Left ventricle myocardium superior (tissue), 1 donor: ENCODE data around the gene OR51B4. TPM values are rescaled to one million over a fixed set of nuclear protein-coding genes. Genes with fewer than 3 reads are reported as not detected.
"Not testable (repeated sequence)": the region's sequence is repeated elsewhere in the genome, so short reads cannot be mapped to it uniquely, and the experiment has no call there.

ENCODE experiments used
- ATAC-seq: fragments of 200-7000 bp; cut with Tn5 transposase; one replicate; pipeline ENCODE4 v1.9.1; 2020; ENCODE audit warnings: mild to moderate bottlenecking, moderate library complexity
- DNase-seq: peaks from one replicate; pipeline ENCODE4 v3.0.0-alpha.2; 2020
- intact Hi-C: fragments of 100-400 bp; cut with micrococcal nuclease; formaldehyde crosslinking; loops from one replicate; pipeline ENCODE4 v1.11.0; 2022
- total RNA-seq: library from RNA; stranded (reverse); fragmentation: NEBNext Ultra II Directional; extraction: Animal tissue kit (Norgen Biotek cat#: 25700); gene quantifications from one replicate; pipeline ENCODE4 v1.2.1, GENCODE V29; 2021
- donor health status: DM: no; HTN: yes; CAD: no; lungs with severe emphysema.

The OR51B4 gene
- total RNA-seq, 1 donor from 2014 or later = not detected

DNA sequence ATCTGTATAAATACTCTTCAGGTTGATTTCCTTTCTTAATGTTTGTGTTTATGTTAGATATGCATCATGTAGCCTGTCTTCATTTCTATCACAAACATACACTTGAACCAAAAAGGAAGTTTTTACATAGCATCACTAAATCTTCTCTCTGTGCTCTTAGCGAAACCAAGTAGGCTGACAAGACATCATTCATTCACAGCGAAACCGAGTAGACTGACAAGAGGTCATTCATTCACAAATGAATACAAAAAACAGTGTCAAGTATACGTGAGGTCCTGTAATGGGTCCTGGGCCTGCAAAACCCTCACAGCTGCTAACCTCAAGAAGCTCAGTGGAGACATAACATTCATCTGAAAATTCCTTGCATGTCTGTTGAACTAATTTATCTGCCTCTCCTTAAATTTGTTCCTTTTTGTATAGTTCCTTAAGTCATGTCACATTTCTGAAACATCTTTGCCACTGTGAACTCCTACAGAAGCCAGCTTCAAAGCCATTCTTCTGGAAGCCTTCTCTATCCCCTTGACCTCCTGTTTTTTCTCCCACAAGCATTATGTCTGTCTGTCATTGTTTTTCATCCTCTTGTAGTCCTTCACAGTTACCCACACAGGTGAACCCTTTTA lies 22.2 kb downstream of the OR51B4 start:
- ATAC-seq = no peak
- intact Hi-C loops = no loop called here
- no peak for DNase-seq

DNA sequence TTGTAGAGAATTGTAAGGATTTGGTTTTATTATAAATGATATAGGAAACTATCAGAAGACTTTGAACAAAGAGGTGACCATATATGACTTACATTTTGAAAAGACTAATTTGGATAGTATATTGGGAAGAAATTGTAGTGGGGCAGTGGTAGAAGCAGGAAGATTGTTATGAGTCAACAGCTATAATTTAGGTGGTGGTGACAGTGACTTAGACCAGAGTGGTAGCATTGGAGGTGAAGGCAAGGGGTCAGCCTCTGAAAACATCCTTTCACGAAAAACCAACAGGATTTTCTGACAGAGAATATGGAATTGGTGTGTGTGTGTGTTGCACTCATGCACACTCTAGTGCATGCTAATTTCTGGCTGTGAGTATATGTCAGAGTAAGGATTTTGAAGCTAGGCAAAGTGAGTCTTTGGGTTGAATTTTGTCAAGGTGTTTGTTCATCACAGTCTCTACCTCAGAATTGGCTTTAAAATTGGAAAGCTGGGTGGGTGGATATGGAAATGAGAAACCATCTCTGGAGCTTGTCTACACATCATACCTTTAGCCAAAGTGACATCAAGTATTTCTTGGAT lies 23.9 kb downstream of the OR51B4 start:
- no peak for ATAC-seq
- DNase-seq = no peak
- intact Hi-C loops = no loop called here

DNA sequence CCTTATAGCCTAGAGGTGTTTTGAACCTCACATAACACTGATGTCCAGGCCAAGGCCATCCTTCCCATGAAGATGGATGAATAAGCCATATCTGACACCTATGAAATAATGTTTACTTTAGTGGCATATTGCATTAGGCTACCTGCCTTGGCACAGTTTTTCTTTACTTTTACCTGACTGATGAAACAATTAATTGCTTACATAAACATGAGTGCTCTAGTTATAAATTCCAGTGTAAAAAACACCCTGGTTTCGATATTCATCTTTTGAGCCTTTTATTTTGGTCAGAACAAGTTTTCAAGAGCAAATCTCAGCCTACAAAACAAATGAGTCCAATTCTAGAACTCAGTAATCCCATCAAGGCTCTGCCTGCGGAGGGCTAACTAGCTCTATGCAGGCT lies 25.0 kb downstream of the OR51B4 start:
- intact Hi-C loops = no loop called here
- ATAC-seq (no peak), DNase-seq (no peak)

DNA sequence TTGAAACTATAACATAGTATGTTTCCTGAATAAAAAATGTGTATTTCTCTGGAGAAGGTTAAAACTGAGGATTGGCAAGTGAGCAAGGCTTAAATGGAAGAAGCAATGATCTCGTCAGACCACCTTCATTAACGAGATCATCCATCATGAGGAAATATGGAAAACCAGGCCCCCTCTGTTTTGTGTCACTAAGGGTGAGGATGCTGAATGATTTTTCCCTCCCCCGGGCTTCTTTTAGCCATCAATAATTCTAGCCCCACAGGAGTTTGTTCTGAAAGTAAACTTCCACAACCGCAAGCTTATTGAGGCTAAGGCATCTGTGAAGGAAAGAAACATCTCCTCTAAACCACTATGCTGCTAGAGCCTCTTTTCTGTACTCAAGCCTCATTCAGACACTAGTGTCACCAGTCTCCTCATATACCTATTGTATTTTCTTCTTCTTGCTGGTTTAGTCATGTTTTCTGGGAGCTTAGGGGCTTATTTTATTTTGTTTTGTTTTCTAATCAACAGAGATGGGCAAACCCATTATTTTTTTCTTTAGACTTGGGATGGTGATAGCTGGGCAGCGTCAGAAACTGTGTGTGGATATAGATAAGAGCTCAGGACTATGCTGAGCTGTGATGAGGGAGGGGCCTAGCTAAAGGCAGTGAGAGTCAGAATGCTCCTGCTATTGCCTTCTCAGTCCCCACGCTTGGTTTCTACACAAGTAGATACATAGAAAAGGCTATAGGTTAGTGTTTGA lies 26.2 kb downstream of the OR51B4 start:
- no peak for ATAC-seq
- intact Hi-C loops = loop anchor here (2.0 kb wide), 1 partner anchor 31 kb away; no protein-coding TSS in a partner anchor
- DNase-seq = no peak

DNA sequence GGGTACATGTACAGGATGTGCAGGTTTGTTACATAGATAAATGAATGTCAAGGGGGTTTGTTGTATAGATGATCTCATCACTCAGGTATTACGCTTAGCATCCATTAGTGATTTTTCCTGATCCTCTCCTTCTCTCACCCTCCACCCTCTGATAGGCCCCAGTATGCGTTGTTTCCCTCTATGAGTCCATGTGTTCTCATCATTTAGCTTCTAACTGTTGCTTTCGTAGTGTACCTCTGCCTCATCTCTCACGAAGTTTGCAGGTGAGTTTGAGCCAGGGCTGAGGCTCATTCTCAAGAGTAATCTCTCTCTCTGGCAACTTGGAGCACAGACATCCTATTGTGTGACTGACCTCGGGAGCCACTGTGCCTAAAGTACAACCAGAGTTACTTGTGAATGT lies 27.4 kb downstream of the OR51B4 start:
- no peak for ATAC-seq
- DNase-seq = no peak
- intact Hi-C loops = loop anchor here (2.0 kb wide), 1 partner anchor 32 kb away; no protein-coding TSS in a partner anchor

DNA sequence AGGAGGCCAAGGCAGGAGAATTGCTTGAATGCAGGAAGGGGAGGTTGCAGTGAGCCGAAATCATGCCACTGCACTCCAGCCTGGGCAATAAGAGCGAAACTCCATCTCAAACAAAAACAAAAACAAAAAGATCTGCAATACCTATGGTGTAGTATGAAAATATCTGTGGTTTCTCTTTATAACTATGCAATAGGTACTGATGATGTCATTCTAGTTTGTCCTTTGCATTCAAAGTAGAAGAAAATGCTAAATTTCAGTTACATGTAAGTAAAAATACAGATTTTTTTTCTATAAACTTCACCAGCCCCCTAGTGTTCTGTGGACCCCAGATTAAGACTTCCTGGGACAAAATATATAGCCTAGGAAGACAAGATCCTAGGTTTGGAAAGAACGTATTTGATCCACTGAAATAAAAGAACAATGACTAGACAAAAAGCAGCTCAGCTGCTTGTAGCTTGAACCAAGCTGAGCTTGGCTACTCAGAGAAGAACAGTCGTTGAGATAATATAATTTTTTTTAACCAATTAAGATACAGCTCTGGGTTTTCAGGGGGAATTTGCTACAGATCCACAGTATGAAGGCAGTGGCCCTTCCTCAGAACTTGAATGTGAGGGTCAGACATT lies 29.2 kb downstream of the OR51B4 start:
- intact Hi-C loops = no loop called here
- no peak for DNase-seq
- no peak for ATAC-seq

DNA sequence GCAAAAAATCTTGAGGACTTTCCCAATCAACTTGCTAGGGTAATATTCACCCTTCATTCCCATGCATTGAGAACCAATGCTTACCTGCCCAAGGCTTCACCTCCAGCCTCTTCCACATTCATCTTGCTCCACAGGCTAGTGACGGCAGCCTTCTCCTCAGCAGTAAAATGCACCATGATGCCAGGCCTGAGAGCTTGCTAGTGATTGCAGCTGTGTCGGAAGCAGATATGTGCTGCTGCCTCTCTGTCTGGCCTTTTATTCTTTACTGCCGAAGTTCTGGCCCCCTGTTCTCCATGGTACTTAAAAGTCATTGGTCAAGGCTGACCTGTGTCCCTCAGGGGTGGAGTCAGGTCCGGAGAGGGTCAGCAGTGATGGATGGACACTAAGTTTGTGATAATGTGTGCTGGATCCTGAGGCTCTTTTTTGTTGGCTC lies 32.0 kb downstream of the OR51B4 start, which contains the start of gene HBE1:
Gene HBE1, minus strand, starts transcription at position 231 of the 433 bp plus-strand sequence. Its CDS starts 55 bp downstream, at position 176.
- DNase-seq (no peak), ATAC-seq (no peak)
- intact Hi-C loops = no loop called here

DNA sequence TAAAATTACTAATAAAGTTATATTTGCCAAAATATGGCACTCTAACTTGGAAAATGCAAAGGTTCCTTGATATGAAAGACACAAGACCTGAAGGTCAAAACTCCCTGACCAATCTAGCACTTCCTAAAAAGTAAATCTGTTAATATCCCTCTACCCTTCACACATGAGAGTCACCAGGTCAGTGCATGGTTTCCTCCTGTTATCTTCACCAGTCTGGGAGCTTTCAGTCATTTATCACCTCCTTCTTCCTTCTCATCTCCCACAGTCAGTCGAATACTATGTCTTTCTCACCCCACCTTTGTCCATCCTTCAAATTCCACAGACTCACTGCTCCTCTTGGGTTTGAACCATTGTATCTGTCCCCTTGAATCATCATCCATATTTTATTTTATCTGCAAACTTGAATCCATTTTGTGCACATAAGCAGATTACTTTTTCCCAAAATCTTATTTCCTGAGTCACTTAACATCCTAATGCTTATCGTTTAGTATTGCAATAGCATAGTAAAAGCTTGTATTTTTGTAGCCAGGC lies 34.6 kb downstream of the OR51B4 start:
- no peak for ATAC-seq
- intact Hi-C loops = no loop called here

DNA sequence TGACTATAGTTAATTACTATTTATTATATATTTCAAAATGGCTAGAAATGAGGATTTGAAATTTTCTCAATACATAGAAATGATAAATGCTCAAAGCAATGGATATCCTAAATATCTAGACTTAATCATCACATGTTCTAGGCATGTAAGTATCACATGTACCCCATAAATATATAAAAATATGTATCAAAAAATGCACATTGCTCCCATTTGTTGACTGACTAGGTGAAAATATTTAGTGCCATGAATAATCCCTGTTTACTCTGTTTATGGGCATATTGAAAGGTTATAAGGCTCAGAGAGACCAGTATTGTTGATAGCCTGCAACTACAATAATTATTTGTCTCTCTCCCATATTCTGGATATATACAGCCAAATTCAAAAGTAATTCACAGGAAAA lies 35.1 kb downstream of the OR51B4 start:
- intact Hi-C loops = no loop called here
- ATAC-seq = no peak

More for the DNA sequence above, 34.6 kb downstream of the OR51B4 start:
- DNase-seq = no peak

DNA sequence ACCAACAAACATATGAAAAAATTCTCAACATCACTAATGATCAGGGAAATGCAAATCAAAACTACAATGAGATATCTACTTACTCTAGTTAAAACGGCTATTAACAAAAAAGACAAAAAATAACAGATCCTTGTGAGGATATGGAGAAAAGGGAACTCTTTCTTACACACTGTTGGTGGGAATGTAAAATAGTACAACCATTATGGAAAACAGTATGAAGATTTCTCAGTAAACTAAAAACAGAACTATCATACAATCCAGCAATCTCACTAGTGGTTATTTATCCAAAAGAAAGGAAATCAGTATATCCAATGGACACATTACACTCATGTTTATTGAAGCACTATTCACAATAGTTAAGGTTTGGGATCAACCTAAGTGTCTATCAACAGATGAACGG lies 35.9 kb downstream of the OR51B4 start:
- intact Hi-C loops = no loop called here
- DNase-seq (no peak), ATAC-seq (no peak)

More for the DNA sequence above, 35.1 kb downstream of the OR51B4 start:
- DNase-seq = no peak

DNA sequence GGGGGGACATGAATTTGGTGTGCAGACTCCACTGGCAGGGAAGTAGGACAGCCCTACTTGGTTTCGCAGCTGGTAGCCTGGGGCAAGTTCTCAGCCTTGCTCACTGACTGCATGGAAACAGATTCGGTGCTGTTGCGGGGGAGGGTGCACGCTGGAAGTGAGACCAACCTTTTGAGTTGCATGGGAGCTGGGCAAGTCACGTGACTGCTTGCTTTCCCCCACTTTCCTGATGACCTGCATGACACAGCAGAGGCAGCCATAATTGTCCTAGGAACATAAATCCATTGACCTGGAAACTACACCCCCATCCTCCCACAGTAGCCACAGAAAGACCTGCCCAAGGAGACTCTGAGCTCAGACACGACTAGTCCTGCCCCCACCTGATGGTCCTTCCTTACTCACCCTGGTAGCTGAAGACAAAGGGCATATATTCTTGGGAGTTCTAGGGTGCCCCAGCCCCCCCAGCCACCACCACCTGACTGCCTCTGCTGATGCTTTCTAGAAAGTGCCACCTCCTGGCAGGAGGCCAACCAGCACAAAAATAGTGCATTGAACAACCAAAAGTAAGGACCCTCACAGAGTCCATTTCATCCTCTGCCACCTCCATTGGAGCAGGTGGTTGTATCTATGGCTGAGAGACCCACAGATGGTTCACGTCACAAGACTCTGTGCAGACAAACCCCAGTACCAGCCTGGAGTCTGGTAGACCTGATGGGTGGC lies 43.0 kb downstream of the OR51B4 start:
- DNase-seq (no peak), ATAC-seq (no peak)
- intact Hi-C loops = no loop called here

DNA sequence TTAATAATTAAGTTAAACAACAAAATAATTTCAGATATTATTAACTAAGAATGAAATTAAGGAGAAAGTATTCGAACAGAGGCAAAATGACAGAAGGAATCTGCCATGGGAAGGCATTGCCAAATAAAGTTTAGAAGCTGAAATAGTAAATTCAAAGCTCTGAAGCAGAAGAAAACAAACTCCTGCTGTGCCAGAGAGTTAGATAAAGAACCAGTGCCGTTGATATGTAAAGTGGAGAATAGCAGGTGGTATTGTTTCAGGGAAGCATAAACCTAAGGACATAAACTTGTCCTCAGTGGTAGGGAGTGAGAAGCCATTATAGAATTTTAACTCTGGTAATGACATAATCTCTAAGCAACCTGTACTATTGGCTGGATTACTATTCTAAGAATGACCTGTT lies 44.5 kb downstream of the OR51B4 start:
- ATAC-seq (no peak), DNase-seq (no peak)
- intact Hi-C loops = no loop called here

DNA sequence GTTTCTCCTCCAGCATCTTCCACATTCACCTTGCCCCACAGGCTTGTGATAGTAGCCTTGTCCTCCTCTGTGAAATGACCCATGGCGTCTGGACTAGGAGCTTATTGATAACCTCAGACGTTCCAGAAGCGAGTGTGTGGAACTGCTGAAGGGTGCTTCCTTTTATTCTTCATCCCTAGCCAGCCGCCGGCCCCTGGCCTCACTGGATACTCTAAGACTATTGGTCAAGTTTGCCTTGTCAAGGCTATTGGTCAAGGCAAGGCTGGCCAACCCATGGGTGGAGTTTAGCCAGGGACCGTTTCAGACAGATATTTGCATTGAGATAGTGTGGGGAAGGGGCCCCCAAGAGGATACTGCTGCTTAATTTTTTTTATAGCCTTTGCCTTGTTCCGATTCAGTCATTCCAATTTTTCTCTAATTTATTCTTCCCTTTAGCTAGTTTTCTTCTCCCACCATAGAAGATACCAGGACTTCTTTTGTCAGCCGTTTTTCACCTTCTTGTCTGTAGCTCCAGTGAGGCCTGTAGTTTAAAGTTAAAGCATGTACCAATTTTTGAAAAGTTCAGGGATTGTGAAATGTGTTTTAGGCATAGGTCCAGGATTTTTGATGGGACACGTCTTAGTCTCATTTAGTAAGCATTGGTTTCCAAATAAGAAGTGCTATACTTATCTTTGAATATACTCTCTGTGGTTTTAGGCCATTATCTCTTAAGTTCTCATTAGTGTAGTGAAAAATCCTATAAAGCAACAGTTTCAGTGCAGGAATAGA lies 46.9 kb downstream of the OR51B4 start, which contains the start of gene HBG2:
Gene HBG2, minus strand, starts transcription at position 136 of the 768 bp plus-strand sequence. Its CDS starts 53 bp downstream, at position 83.
- intact Hi-C loops, DNase-seq, ATAC-seq: not testable (repeated sequence)

DNA sequence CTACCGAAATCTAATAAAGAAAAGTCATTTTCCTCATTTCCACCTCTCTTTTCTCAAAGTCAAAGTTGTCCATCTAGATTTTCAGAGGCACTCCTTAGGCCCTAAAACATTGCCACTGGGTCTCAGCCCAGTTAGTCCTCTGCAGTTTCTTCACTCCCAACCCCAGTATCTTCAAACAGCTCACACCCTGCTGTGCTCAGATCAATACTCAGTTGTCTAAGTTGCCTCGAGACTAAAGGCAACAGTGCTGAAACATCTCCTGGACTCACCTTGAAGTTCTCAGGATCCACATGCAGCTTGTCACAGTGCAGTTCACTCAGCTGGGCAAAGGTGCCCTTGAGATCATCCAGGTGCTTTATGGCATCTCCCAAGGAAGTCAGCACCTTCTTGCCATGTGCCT lies 47.7 kb downstream of the OR51B4 start:
- DNase-seq, intact Hi-C loops, ATAC-seq: not testable (repeated sequence)

DNA sequence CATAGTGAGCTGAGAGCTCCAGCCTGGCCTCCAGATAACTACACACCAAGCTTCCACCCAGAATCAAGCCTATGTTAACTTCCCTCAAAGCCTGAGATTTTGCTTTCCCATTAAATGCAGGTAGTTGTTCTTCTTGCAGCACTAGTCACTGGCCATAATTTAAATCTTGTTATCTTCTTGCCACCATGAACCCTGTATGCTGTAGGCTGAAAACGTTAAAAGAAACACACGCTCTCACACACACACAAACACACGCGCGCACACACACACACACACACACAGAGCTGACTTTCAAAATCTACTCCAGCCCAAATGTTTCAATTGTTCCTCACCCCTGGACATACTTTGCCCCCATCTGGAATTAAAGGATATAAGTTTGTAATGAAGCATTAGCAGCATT lies 48.3 kb downstream of the OR51B4 start:
- DNase-seq, ATAC-seq, intact Hi-C loops: not testable (repeated sequence)

DNA sequence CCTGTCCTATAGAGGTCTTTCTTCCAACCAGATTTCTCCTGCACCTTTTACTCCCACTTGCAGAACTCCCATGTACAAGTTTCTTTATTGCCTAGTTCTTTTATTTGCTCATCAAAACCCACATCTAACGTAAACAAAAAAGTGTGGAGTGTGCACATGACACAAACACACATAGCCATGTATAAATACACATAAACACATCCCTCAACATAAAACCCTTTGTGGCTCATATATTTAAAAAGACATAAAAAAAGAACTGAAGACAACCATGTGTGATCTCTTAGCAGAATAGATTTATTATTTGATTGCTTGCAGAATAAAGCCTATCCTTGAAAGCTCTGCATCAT lies 48.9 kb downstream of the OR51B4 start:
- DNase-seq = no peak
- ATAC-seq = no peak
- intact Hi-C loops = no loop called here

DNA sequence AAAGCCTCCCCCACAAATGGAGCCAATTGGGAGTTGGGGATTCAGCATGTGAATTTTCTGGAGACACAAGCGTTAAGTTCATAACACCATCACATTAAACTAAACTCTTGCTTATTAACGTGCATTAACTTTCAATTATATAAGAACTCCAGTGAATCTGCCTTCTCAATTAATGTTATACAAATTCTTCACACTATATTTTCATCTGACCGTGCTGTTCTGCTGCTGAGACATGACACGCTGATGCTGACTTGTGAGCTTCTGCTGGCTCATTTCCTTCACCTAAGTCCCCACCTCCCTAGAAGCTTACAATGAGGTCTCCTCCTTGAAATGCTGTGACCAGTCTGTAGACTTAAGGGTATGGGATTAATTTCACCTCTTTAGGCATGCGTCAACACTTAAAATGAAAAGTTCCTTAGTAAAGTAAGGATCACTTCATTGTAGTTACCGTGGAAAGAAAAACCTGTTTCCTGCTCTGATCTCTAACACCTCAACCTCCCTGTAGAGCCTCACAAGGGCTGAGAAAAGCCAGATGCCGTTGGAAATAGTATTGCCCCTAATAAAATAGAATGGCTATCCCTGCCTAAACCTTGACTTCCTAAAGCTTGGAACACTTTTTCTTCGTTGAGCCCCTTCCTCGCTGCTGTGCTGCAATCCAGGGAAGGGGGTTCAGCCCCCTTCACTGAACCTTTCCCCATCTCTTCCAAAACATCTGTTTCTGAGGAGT lies 49.4 kb downstream of the OR51B4 start:
- no peak for DNase-seq
- no peak for ATAC-seq
- intact Hi-C loops = no loop called here

DNA sequence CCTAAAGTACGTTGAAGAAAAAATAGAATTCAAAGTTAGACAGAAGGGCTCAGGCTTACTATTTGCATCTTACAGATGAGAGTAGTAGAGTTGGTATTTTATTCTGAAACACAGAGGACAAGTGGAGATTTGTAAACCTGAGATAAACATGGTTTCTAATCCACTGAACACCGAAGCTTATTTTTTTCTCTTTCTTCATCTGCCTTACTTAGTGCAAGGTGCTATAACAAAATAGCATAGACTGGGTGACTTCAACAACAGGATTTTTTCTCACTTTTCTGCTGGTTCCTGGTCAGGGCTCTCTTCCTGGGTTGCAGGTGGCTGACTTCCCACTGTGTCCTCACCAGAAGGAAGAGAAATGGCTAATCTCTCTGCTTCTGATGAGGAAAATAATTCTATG lies 50.0 kb downstream of the OR51B4 start:
- intact Hi-C loops = no loop called here
- DNase-seq (no peak), ATAC-seq (no peak)
